BJ (cell line): ENCODE data around the gene HTT. TPM values are rescaled to one million over a fixed set of nuclear protein-coding genes. Genes with fewer than 3 reads are reported as not detected.

ENCODE experiments used
- CTCF ChIA-PET: fragments of 350-600 bp; formaldehyde crosslinking; extraction: SDS; loops from one replicate; lab custom pipeline; 2021; ENCODE audit warnings: antibody characterized with exemption, inconsistent platforms; lab: Yijun Ruan, JAX
- POLR2A ChIA-PET: fragments of 300-600 bp; sonication (Branson Sonifier 250); formaldehyde crosslinking; extraction: SDS; loops from one replicate; lab custom pipeline; 2021; ENCODE audit warnings: antibody characterized with exemption; lab: Charles Lee
- DNase-seq: peaks from one replicate; pipeline ENCODE4 v3.0.0-alpha.2; 2011; ENCODE audit warnings: low read depth
- H3K27me3 ChIP-seq: 2 replicates; pipeline ENCODE4 v1.6.0; 2011; ENCODE audit warnings: low read length; ENCODE audit not compliant: control insufficient read depth, insufficient read depth
- H3K36me3 ChIP-seq: 2 replicates; pipeline ENCODE4 v1.5.1; 2011; ENCODE audit warnings: low read length; ENCODE audit not compliant: control insufficient read depth, insufficient read depth
- H3K4me3 ChIP-seq: 2 replicates; pipeline ENCODE4 v1.5.1; 2011; ENCODE audit warnings: low read depth, mild to moderate bottlenecking, control low read depth, low read length
- CTCF ChIP-seq: IDR thresholded peaks from 2 replicates; pipeline ENCODE4 v1.5.1; 2011; ENCODE audit warnings: low read depth, mild to moderate bottlenecking, control low read depth, inconsistent platforms, low read length, moderate library complexity; ENCODE audit not compliant: insufficient read depth
- polyA plus RNA-seq: library from polyadenylated mRNA; depleted of rRNA; stranded (reverse); fragments of >200 nt; gene quantifications from 2 replicates; pipeline ENCODE4 v1.2.3, GENCODE V29; 2011

Gene HTT
- polyA plus RNA-seq, 1 experiment, result 13.6 TPM

GRCh38 chr4:3193531-3194203 lies 119.2 kb downstream of the HTT start:
- H3K27me3 ChIP-seq, result no peaks in the 10 kb centered on the region
- no peak for DNase-seq
- peaks cover 11% of the 10 kb centered on the region for H3K36me3 ChIP-seq
- POLR2A ChIA-PET, result no interaction called here
- TF ChIP-seq CTCF, result peak; percentile 33; the same call in 1 of the 2 replicates
- H3K4me3 ChIP-seq, result no peak overlapping the region
- CTCF ChIA-PET, result interaction anchor here (0.9 to 2.4 kb wide), 6 partner anchors 10 to 288 kb away, joined by 3 to 13 read pairs (median 4); no protein-coding TSS in a partner anchor

GRCh38 chr4:3196670-3197359 lies 122.3 kb downstream of the HTT start:
- TF ChIP-seq CTCF, result no peak
- ChIA-PET CTCF (interaction anchor here (0.7 to 1.3 kb wide), 3 partner anchors 8 to 27 kb away, joined by 3 to 4 read pairs (median 3); no protein-coding TSS in a partner anchor), POLR2A (no interaction called here)
- Histone ChIP-seq H3K36me3 (peaks cover 11% of the 10 kb centered on the region), H3K4me3 (no peak overlapping the region), H3K27me3 (no peaks in the 10 kb centered on the region)
- DNase-seq, result no peak

DNA sequence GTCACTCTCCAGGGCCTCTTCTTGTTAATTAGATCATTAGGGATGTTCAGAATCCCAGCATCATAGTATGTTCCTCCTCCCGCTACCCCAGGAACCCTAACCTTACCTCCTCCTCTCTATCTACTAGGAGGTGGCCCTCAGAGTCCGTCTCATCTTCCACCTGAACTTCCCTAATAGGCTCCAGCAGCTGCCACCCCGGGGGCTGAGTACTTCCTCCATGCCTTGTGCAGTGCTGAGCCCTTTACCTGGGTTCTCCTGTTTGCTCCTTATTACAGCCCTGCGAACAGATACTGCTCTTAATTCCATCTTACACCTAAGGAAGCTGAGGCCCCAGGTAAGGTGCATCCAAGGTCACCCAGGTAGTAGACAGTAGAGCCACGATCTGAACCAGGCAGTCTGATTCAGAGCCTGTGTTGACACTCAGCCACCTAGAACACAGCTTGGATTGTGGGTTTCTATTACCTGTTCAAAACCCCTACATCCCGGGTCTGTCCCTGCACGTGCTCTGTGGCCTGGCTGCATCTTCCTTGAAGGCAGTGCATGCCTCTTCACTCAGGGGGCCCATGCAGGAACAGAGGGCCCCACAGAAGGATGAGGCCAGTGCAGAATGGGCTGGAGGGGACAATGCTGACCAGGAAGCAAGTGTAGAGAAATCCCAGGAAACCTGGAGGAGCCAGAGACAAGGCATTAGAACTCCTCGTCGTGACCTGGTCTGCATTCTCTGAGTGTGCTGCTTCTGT lies 123.1 kb downstream of the HTT start:
- TF ChIP-seq CTCF, result no peak
- POLR2A ChIA-PET, result no interaction called here
- H3K36me3 ChIP-seq, result peaks cover 11% of the 10 kb centered on the region
- CTCF ChIA-PET, result interaction anchor here (1.0 to 1.3 kb wide), 2 partner anchors 9 to 13 kb away, joined by 3 to 4 read pairs; no protein-coding TSS in a partner anchor
- H3K27me3 ChIP-seq, result no peaks in the 10 kb centered on the region
- no peak for DNase-seq
- no peak overlapping the region for H3K4me3 ChIP-seq

DNA sequence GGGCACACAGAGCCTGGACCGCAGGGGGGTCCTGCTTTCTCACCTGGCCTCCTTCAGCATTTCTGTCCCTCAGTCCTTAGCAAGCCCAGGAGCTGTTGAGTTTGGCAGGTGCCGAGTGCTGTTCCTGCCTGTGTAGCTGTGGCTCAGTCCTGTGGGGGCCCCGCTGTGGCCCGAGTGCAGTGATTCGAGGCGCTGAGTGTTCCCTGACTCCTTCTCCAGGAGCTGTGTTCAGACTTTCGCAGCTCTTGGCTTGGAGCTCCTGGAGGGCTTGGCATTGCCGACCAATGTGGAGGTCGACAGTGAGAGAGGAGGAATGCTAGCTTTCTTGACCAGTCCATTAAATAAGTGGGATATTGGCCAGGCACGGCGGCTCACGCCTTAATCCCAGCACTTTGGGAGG lies 124.4 kb downstream of the HTT start:
- H3K27me3 ChIP-seq, result no peaks in the 10 kb centered on the region
- POLR2A ChIA-PET, result no interaction called here
- no peak for DNase-seq
- peaks cover 11% of the 10 kb centered on the region for H3K36me3 ChIP-seq
- H3K4me3 ChIP-seq, result no peak overlapping the region
- TF ChIP-seq CTCF, result no peak
- CTCF ChIA-PET, result interaction anchor here (1.2 to 1.8 kb wide), 2 partner anchors 63 to 92 kb away, joined by 3 to 4 read pairs; no protein-coding TSS in a partner anchor
